HFFc6 (cell line): ENCODE results near the gene MTCH1. TPM values are rescaled to one million over a fixed set of nuclear protein-coding genes. Genes with fewer than 3 reads are reported as not detected.

Experiments
- DNase-seq: peaks from one replicate; pipeline ENCODE4 v3.0.0-alpha.2; 2018
- H3K27ac Mint-ChIP-seq: 2 replicates; pipeline ENCODE4 v1.8.0; 2020; ENCODE audit warnings: mild to moderate bottlenecking, mixed read lengths
- H3K27me3 Mint-ChIP-seq: 2 replicates; pipeline ENCODE4 v1.8.0; 2021; ENCODE audit warnings: mild to moderate bottlenecking, moderate library complexity, mixed read lengths; ENCODE audit not compliant: insufficient read depth
- H3K36me3 Mint-ChIP-seq: 2 replicates; pipeline ENCODE4 v1.8.0; 2021; ENCODE audit warnings: low read depth, mixed read lengths
- H3K4me1 Mint-ChIP-seq: 2 replicates; pipeline ENCODE4 v1.8.0; 2020; ENCODE audit warnings: low read depth, mixed read lengths
- H3K4me3 Mint-ChIP-seq: 2 replicates; pipeline ENCODE4 v1.8.0; 2020; ENCODE audit warnings: mild to moderate bottlenecking, moderate library complexity, mixed read lengths
- H3K9me3 Mint-ChIP-seq: 2 replicates; pipeline ENCODE4 v1.8.0; 2020; ENCODE audit warnings: mild to moderate bottlenecking, mixed read lengths
- total RNA-seq, 6 experiments: library from RNA; stranded (reverse); fragmentation: NEBNext Ultra II Directional; extraction: Animal tissue kit (Norgen Biotek cat#: 25700); gene quantifications; 2 replicates in 1 of 6; 3 replicates in 5 of 6; pipeline ENCODE4 v1.2.3, GENCODE V29; 2021
- TF ChIP-seq, protein P1 (sequence below): fragments of 200-600 bp; sonication (generic); IDR thresholded peaks from 2 replicates; pipeline ENCODE4 v1.5.0; 2021; ENCODE audit warnings: antibody characterized with exemption, mild to moderate bottlenecking

MTCH1 gene
- total RNA-seq, 6 experiments from 2014 or later = 263 to 301 (median 281) TPM

DNA sequence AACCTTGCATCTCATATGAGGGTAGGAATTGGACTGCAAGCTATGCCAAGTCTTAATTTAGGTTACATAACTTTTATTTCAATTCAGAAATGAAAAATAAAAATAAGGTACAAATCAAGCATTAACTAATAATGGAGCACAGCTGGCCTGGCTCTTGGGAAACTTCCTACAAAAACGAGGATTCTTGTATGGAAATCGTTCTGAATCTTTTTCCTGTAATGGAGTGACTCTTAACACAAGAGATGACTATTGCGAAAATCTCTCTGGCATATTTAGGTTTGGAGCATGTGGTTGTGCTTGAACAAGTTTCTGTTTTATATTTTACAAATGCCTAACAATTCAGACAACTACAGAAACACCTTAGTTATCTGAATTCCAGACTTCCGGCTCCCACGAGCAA, 65.5 kb downstream of the MTCH1 start:
- no peak for DNase-seq
- peaks cover 66% of the 10 kb centered on the region for H3K4me1 Mint-ChIP-seq

DNA sequence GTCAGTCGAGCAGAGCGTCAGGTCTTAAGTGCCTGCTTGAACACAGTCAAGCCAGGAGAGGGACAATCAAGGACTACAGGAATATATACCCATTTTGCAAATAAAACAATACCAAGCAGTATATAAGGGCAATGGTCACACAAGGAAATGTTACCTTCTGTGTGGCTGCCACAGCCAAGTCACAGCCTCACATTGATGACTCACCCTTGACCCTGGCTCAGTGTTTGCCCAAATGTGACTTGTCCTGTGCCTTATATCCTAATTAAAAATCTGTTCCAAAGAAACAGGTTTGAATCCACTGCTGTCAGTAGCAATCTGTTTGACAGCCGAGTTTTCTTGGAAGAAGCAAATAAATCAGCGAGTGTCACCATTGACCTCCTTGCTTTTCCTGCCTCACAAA, 65.9 kb downstream of the MTCH1 start:
- Mint-ChIP-seq H3K36me3 (peaks cover 48% of the 10 kb centered on the region), H3K4me3 (no peak overlapping the region), H3K9me3 (no peaks in the 10 kb centered on the region), H3K27ac (no peak overlapping the region), H3K27me3 (no peaks in the 10 kb centered on the region), H3K4me1 (peaks cover 61% of the 10 kb centered on the region)
- TF ChIP-seq, protein P1, sequence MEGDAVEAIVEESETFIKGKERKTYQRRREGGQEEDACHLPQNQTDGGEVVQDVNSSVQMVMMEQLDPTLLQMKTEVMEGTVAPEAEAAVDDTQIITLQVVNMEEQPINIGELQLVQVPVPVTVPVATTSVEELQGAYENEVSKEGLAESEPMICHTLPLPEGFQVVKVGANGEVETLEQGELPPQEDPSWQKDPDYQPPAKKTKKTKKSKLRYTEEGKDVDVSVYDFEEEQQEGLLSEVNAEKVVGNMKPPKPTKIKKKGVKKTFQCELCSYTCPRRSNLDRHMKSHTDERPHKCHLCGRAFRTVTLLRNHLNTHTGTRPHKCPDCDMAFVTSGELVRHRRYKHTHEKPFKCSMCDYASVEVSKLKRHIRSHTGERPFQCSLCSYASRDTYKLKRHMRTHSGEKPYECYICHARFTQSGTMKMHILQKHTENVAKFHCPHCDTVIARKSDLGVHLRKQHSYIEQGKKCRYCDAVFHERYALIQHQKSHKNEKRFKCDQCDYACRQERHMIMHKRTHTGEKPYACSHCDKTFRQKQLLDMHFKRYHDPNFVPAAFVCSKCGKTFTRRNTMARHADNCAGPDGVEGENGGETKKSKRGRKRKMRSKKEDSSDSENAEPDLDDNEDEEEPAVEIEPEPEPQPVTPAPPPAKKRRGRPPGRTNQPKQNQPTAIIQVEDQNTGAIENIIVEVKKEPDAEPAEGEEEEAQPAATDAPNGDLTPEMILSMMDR = no peak
- DNase-seq = no peak

More for the DNA sequence above, 65.5 kb downstream of the MTCH1 start:
- H3K27ac Mint-ChIP-seq = no peak overlapping the region
- no peak overlapping the region for H3K4me3 Mint-ChIP-seq
- TF ChIP-seq, protein P1 = no peak
- H3K9me3 Mint-ChIP-seq = no peaks in the 10 kb centered on the region
- H3K36me3 Mint-ChIP-seq = peaks cover 48% of the 10 kb centered on the region
- H3K27me3 Mint-ChIP-seq = no peaks in the 10 kb centered on the region

Other genes with a start within 250 kb of the MTCH1 start
- under 1 TPM in 4 of 6 experiments, not detected in 2; 0.12 to 0.37 (median 0.26) TPM for gene CPNE5, start 146.8 kb downstream of the MTCH1 start, total RNA-seq
- 10 to 100 TPM; 36.1 to 46.8 (median 39.6) TPM for gene PPIL1, start 111.4 kb downstream of the MTCH1 start, total RNA-seq
- 10 to 100 TPM; 71.3 to 89.2 (median 80.8) TPM for gene C6orf89, start 100.2 kb downstream of the MTCH1 start, total RNA-seq
- gene PI16, start 31.5 kb downstream of the MTCH1 start, total RNA-seq = not detected
- gene FGD2, start 19.5 kb upstream of the MTCH1 start, total RNA-seq = not detected
- gene PIM1, start 184.0 kb upstream of the MTCH1 start, total RNA-seq = 1 to 10 TPM; 3.6 to 6.3 (median 5.1) TPM